HG03354 (cell line): ENCODE results near the gene MITF.

Experiments
- ATAC-seq: cut with Tn5 transposase; IDR thresholded peaks from one replicate; pipeline ENCODE4 v1.9.1; 2021; ENCODE audit warnings: mild to moderate bottlenecking; ENCODE audit not compliant: unreplicated experiment, poor library complexity, severe bottlenecking

MITF gene

DNA sequence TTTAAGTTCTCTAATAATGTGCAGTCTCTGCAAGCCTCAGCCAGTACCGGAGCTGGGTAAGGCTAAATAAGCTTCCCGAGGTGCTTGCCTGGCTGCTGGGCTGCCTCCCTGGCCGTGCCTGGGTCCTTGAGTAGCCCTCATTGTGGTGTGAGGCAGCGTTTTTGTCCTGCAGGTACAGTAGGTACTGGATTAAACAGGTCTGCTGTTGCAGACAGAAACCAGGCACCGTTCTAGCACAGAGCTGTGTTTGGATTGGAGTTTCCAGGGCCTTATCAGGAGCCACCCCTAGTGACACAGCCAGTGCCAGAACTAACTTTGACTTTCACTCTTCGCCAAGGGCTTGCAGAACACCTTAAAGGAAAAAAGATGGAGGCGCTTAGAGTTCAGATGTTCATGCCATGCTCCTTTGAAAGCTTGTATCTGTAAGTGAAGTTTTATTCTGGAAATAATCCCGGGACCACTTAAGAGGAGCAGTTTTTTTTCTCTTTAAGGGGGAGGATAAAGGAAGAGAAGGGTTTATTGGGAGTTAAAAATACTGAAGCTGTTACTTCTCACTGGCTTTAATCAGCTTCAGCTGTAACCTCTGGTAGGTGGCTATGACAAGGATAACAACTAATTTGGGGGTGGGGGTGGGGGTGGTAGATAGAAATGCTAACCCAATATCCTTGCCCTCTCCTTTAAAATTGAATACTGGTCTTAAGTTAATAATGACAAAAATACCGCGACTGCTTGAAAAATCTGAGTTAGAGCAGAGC is 126.8 kb downstream of the MITF start:
- no peak for ATAC-seq

DNA sequence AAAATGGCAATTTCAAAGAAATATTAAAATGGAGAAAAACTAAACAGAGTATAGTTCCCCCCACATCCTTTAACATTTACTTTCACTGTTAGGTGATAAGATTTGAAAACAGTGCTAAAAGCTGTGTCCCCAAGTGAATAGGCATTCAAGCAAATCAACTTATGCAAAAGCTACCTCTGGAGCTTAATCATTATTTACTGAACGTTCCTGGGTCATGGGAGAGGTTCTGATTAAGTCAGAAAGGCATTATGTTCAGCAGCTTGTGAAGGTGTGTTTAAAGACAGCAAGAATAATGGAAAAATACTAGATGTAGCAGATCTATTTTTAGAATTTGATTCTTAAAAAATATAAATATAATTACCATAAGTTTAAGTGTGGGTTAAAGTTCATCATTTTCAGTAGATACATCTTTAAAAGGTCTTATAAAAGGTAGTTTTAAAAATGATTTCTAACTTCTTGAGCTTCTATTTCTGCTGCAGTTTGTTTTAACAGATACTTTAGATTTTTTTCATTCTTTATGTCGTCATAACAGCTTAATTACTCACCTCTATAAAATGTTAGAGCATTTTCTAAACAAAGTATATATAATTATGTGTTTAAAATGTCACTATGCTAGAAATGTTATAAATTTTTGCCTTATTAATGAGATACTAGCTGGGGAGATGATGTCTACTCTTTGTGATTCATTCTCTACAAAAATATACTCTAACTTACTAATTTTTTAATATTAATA is 127.9 kb downstream of the MITF start:
- peak; percentile 61 for ATAC-seq

DNA sequence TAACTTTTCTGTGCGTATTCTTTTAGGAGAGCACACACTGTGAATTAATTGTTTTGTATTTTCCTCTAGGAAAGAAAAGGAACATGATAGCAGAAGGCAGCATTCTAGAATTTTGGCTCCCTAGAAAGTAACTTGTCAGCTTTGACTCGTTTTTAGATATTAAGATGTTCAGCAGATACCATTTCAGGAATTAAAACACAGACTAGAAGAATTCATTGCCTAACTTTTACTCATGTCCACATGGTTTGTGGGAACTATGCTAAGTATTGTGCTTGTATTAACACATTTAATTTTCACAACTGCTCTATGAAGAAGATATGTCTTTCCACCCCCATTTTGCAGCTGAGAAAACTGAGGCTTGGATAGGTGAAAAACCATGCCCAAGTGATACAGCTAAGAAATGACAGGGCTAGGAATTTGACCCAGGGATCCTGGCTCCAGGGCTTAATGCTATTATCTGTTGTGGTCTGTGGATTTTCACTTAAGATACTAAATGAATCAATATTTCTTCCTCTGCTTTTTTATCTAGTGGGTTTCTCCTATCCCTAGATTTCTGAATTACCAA is 128.8 kb downstream of the MITF start:
- ATAC-seq = no peak

GRCh38 chr3:69868841-69869420 is 129.7 kb downstream of the MITF start:
- no peak for ATAC-seq

DNA sequence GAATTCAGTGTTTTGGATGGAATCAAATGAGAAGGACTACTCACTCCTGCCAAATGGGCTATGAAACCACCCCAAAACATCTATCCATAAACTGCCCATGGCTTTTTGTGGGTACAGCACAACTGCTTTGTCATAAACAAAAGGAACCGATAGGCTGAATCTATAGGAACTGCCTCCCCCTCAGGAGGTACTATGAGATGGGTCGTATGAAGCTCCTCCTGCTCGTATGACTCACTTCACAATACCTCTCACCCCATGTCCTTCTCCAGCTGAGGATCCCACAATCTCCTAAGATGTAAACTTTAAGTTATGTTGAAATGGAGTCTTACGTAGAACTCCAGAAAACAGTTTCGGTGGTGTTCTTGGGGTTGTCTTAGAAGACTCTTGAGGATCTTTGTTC is 130.4 kb downstream of the MITF start:
- no peak for ATAC-seq

GRCh38 chr3:69871251-69871650 is 132.0 kb downstream of the MITF start:
- no peak for ATAC-seq

- ATAC-seq = no peak
Observed at GRCh38 chr3:69871868-69872267, 132.6 kb downstream of the MITF start.

DNA sequence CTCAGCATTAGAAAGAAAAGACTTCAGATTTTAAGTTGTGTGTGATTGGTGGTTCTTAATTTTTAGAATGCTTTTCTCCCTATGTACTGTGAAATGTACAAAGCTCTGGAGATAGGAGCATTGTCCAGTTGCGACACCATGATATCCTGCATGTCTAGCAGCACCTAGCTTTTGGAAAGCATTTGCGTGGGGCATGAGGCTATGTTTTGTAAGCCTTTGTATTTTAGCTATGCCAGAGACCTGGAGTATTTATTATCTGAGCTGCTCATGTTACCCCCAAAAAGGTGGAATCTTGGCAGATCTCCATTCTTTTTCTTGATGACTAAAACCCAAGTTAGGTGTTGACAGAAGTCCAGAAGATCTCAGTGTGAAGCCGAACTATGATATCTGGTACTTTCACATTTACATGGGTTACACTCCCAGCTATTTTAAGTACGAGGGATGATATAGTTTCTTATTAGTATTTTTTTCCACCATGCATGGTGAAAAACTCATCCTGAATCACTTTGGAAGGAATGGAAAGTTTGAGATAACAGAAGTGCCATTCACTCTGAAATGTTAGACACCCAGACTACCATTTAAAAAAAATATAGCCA is 133.6 kb downstream of the MITF start:
- no peak for ATAC-seq

- no peak for ATAC-seq
Observed at GRCh38 chr3:69876073-69876472, 136.8 kb downstream of the MITF start.

DNA sequence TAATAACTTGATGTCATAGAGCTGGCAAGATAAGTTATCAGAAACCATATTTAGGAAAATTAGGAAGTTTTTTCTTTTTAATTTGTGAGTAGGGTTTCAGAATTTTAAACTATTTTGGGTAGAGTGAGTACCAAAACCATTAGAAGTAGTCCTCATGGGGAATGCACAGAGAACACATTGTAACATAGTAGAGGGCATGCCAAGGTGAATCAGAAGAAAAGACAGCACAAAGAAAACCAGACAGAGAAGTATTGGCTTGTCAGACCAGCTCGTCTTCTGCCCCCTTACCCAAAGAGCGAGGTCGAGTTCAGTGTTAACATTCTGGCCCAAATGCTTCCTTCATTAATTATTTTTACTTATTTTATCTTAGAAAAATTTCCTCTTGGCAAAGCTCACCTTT is 139.0 kb downstream of the MITF start:
- no peak for ATAC-seq

DNA sequence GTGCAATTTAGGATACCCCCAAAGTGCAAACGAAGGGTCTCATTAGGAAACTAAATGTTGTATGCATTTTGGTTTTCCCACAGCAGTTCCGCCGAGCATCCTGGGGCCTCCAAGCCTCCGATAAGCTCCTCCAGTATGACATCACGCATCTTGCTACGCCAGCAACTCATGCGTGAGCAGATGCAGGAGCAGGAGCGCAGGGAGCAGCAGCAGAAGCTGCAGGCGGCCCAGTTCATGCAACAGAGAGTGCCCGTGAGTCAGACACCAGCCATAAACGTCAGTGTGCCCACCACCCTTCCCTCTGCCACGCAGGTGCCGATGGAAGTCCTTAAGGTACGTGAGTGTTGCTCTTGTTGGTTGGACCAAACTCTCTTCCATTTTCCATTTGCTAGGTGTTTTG is 139.8 kb downstream of the MITF start:
- no peak for ATAC-seq

DNA sequence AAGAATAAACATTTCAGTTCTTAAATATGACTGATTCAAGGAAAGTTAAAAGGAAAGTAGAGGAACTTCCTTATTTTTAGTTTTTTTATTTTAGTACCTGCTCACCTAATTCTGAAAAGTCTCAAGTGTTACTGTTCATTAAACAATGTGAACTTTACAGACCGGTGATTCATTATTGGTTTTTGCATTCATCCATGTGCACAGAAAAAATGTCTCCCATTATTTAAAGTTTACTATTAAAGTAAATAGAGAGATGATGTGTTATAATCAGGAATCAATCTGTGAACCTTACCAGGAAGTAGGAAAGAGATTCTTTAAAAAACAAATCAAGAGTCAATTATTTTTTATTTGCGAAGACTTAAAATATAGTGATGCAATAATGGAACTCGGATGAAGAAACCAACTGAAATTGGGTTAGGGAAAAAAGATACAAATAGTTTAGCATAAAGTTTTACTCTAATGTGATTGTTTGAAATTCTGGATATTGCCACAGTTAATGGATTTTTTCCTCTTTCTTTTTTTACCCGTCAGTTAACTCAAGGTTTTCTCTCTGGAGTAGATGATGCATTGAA is 140.9 kb downstream of the MITF start:
- ATAC-seq = no peak

GRCh38 chr3:69881051-69881450 is 141.8 kb downstream of the MITF start:
- ATAC-seq = no peak

DNA sequence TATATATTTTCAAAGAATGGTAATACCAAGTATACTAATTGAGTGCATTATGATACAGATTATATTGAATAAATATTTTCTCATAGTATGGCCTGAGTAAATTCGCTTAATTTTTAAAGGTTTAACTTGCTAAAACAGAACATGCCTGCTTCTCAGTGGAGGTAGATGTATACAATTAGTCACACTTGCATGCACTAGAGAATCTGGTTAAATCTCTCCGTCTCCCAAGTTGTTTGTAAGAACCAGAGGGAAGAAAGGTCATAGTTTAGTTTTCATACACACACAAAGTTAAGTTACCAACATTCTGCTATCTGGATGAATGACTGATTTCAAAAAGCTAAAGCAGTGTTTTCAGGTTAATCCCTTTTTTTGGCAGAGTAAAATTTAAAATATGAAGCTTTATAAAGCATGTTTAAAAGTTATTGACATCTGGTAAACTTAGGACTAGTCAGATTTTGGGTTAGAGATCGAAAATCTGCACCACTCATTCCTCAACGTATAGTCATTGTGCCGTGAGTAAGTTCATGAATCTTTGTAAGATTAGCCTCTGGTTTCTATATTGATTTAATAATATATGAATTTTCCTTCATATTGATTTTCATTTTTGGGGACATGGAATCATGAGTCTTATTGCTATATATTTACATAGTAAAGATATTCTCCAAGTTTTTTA is 142.6 kb downstream of the MITF start:
- no peak for ATAC-seq

DNA sequence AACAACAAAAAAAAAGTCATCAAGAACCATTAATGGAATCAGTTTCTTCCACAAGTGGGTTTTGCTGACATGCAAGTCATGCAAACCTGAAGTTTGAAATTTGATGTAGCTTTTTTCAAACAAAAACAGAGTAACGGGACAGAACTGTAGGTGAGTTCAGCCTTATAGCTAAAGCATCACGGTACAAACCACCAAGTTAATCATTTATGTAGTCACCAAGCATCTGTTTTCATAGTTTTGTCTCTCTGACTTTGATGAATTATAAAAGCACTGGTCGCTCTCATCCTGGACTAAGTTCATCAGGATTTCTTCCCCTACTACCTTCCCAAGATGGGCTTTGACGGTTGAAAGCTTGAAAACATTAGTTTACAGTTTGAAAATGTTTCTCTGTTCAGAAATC is 143.3 kb downstream of the MITF start:
- no peak for ATAC-seq

GRCh38 chr3:69888040-69888942 is 149.0 kb downstream of the MITF start:
- ATAC-seq = no peak

GRCh38 chr3:69888943-69889315 is 149.7 kb downstream of the MITF start:
- no peak for ATAC-seq

- ATAC-seq = no peak
Observed at GRCh38 chr3:69890084-69890483, 150.8 kb downstream of the MITF start.

DNA sequence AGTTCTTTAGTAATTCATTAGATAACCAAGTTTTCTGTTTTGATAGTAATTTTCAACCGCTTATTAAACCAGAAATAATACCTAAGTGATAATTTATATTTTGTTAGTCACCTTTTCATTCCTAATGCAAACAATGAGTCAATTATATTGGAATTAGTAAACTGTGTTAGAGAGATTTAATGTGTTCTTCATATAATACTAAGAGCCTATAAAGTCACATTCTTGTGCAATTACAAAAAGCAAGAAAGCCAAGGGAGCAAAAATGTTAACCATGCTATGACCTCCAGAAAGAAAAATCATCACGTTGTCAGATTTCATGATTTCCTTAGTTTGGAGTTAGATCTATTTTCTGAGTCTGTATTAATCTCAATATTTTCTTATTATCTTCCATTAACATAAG is 151.4 kb downstream of the MITF start:
- ATAC-seq = no peak
